GM12873 (cell line): ENCODE data around the gene CTAG1B.
"Not testable (repeated sequence)": the region's sequence is repeated elsewhere in the genome, so short reads cannot be mapped to it uniquely, and the experiment has no call there.

Experiments used
- TF ChIP-seq, protein P1 (sequence below): IDR thresholded peaks from 2 replicates; pipeline ENCODE4 v1.5.1; 2012; ENCODE audit warnings: low read depth, mild to moderate bottlenecking, moderate library complexity, low read length, control low read depth; ENCODE audit not compliant: insufficient read depth; ENCODE audit errors: missing control alignments

The CTAG1B gene

DNA sequence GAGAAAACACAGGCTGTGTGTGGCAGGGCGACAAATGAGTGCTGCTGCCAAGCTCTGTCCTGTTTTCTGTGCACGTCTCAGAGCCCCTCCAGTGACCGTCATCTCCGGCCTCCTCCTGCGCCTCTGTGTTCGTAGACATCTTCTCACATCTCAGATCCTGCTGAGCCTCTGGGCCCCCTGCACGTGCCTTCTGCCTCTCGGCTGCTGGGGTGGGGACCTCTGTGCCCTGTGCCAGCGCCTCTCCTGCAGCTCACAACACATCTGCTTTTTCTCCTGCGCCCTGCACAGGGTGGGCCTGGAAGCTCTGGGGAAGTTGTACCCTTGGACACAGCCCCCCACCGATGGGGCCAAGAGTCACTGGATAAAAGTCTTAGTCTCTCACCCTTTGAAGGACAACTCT is 36.7 kb upstream of the CTAG1B start:
- TF ChIP-seq, protein P1, sequence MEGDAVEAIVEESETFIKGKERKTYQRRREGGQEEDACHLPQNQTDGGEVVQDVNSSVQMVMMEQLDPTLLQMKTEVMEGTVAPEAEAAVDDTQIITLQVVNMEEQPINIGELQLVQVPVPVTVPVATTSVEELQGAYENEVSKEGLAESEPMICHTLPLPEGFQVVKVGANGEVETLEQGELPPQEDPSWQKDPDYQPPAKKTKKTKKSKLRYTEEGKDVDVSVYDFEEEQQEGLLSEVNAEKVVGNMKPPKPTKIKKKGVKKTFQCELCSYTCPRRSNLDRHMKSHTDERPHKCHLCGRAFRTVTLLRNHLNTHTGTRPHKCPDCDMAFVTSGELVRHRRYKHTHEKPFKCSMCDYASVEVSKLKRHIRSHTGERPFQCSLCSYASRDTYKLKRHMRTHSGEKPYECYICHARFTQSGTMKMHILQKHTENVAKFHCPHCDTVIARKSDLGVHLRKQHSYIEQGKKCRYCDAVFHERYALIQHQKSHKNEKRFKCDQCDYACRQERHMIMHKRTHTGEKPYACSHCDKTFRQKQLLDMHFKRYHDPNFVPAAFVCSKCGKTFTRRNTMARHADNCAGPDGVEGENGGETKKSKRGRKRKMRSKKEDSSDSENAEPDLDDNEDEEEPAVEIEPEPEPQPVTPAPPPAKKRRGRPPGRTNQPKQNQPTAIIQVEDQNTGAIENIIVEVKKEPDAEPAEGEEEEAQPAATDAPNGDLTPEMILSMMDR, result no peak

DNA sequence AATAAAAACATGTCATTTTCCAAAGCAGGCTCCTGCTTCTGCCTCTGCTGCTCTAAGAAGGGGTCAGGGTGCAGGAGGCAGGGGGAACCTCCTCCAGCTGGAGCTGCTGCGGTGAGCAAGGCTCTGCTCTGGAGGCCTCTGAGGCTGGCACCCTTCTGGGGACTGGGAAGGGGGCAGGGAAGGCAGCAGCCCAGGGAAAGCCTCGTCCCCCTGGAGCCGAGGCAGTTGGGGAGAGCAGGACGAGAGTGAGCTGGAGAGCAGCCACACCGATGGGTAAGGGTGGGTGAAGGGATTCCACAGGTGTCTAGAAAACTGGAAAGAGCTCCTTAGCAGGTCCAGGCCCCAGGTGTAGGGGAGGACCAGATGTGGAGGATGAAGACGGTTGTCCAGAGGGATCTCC is 36.3 kb upstream of the CTAG1B start:
- TF ChIP-seq, protein P1, result no peak

DNA sequence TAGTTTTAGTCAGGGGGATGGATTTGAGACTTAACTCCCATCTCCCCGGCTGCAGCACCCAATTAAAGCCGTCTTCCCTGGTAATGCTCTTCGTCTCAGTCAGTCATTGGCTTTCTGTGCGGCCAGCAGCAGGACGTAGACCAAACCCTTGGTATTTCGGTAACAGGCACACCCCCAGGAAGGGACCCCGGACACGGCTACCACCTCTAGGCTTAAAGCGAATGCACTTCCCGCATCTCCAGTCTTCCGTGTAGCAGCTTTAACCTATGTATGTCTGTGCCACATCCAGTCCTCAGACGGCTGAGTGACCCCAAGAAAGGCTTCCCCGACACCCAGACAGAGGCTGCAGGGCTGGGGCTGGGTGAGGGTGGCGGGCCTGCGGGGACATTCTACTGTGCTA is 35.8 kb upstream of the CTAG1B start:
- TF ChIP-seq, protein P1, result no peak

DNA sequence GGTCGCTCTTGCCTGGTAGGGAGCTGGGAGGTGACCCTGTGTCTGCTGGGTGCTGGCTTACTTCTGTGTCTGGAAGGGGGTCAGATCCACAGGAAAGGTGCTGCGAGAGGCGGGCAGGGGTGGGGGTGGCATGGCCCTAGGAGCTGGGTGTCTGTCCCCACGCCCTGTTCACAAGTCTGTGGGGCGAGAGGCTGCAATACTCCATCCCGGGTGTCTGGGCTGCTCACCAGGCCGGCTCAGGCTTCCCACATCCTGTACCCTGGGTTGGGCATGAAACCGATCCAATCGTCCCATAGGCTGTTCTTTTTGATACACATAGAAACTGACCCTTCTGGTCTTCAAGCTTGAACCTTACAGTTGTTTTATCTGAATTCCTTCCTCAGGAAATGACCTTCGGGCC is 35.3 kb upstream of the CTAG1B start:
- TF ChIP-seq, protein P1, result no peak

DNA sequence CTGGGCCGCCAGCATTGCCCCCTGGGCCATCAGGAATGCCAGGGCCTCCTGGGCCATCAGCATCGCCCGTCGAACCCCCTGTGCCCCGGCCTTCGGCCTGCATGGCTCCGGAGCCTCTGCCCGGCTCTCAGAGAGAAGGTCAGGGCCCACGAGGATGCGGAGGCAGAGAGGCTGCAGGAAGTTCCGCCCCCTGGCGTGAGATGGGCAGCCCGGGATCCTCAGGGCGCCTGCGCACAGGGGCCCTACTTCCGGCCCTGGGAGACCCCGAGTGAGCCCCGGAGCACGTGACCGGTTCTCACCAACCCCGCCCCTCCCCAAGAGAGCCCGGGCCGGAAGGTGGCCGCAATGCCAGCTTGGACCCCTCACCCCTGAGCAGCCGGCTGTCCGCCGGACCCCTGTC is 34.3 kb upstream of the CTAG1B start, which contains the start of gene CTAG2:
CTAG2 (minus strand) TSS at position 167 of the 400 bp plus-strand sequence; CDS start at position 103, 64 bp downstream.
- TF ChIP-seq, protein P1, result not testable (repeated sequence)

DNA sequence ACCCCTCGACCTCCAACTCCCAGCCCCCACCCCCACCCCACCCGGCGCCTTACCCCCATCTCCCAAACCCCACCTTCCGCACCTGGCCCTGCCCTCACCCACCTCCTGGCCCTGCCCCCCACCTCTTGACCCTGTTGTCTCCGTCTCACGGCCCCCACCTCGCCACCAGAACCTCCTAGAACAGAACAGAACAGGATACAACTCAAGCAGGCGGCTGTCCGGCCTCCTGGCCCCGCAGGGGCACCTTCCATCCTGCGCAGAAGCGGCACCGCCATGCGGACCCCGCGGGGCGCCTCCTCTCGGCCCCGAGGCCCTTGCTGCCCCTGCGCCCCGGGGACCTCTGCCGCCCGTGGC is 33.9 kb upstream of the CTAG1B start:
- TF ChIP-seq, protein P1, result no peak

DNA sequence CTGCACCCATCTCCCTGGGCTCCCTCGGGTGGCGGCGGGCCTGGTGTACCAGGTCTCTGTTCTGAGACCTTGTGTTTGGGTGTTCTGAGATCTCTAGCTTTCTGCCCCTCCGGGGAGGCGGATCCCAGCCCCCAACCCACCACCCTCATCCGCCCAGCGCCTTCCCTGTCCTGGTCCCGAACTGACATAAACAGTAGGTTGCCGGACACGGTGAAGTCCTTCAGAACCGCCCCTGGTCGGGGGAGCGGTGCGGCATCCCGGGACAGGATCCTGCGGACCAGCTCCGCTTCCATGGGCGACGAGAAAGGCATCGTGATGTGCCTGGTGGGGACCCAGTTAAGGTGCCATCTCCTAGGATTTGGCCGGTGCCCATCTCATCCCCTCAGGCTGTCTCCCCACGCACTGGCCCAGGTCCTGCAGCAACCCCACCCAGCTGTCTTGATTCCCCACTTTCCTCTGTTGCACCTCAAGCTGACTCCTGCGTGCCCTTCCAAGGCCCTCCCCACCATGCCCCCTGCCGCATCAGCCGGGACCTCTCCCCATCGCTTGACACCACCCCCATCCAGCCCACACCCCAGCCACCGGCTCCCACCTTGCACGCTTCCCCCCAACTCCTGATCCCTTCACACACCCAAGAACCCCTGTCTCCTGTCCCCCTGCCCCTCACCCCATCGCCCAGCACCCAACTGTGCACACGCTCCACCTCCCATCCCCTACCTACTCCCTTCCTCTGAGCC is 33.4 kb upstream of the CTAG1B start:
- TF ChIP-seq, protein P1, result no peak
